Activated T-cell treated with anti-CD3 and anti-CD28 coated beads for 48 hours (primary cell): ENCODE measurements around the gene LRRC27.

Experiments
- DNase-seq: peaks from one replicate; pipeline ENCODE4 v3.0.0-alpha.2; 2020; ENCODE audit warnings: low read depth

The LRRC27 gene

GRCh38 chr10:132301371-132302330 is 30.3 kb upstream of the LRRC27 start:
- DNase-seq: no peak

DNA sequence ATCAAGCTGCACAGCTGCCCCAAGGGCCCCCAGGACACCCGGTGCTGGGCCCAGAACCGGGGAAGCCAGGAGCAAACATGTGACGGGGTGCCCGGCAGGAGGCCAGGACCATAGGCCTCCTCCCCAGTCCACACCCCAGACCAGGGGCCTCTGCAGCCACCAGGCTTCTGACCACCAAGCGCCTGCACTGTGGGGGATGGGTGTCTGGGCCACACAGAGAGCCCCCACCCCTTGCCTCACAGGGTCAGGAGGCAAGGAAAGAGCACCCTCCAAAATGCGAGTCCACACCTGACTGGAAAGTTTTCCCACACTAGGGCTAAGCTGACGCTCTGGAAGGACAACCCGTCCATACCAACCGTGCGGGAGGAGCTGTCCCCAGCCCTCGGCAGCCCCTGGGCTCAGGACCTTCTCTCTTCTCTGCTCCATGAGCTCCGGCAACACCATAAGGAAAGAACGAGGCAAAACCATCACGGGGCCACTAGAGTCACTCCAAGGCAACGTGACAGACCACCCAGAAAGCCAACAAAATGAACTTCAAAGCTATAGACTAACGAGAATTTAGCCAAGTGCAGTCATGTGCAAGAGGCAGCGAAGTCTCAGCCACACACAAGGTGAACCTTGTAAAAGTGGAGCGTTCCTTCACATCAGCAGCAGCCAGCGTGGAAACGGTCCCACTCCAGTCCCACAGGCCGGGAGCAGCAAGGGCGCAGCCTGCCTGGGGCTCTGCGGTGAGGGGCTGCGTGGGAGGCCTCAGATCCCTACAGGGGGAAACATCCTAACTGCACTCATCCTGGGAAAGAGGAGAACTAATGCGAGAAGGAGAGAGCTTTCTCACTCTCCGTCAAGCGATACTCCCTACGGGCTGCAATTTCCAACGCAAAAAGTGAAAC is 29.3 kb upstream of the LRRC27 start:
- DNase-seq: no peak

GRCh38 chr10:132303361-132304115 is 28.5 kb upstream of the LRRC27 start:
- DNase-seq: no peak

GRCh38 chr10:132304756-132305509 is 27.1 kb upstream of the LRRC27 start:
- DNase-seq: no peak

- DNase-seq: no peak
These were observed 26.2 kb upstream of the LRRC27 start for GRCh38 chr10:132305654-132306342.

DNA sequence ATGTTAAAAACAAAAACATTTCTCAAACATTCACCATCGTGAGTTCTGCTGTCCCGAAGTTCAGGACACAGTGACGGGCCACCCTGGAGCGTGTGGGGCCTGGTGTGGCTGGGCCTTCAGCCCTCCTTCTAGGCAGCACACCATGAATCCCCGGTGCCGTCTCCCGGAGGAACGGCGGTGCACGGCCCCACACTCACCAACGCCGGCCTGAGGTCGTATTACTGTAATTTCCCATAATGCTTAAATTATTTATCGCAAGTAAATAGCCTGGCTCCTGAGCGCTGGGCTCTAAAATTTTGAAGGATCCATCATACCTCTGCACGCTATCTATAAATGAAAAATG is 25.7 kb upstream of the LRRC27 start:
- DNase-seq: no peak

DNA sequence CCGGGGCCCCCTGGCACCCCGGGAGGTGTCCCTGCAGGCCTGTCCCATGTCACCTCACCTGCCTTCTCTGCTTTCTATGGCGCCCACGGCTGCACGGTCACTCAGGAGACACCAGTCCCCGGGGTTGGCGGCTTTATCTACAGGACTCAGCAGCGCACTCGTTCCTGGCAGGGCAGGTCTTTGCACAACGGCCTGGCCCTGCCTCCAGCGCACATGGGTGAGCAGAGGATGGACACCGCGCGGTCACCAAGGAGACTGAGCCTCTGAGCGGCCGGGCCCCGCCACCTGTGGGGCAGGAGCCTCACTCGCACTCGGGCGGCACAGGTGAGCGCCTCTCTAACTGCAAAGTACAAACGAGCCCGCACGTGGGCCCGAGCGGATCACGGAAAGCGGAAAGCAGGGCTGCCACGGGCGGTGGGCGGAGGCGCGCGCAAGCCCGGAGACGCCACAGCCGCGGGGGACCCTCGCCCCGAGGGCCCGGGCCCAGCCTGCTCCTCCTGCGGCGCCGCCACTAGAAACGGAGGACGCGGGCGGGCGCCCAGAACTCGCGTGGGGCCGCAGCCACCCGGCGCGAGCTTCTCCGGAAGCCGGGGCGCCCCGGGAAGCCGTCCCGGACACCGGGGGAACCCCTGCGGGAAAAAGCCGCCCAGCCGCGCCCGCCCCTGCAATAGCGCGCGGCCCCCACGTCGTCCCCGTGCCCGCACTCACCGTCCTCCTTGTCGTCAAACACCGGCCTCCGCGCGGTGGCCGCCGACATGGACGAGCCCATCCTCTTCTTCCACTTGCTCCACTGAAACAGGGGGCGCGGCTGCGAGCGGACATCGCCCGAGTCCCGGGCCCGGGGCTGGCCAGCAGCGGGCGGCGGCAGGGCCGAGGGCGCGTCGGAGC is 24.9 kb upstream of the LRRC27 start:
- DNase-seq: peak; percentile 24

DNA sequence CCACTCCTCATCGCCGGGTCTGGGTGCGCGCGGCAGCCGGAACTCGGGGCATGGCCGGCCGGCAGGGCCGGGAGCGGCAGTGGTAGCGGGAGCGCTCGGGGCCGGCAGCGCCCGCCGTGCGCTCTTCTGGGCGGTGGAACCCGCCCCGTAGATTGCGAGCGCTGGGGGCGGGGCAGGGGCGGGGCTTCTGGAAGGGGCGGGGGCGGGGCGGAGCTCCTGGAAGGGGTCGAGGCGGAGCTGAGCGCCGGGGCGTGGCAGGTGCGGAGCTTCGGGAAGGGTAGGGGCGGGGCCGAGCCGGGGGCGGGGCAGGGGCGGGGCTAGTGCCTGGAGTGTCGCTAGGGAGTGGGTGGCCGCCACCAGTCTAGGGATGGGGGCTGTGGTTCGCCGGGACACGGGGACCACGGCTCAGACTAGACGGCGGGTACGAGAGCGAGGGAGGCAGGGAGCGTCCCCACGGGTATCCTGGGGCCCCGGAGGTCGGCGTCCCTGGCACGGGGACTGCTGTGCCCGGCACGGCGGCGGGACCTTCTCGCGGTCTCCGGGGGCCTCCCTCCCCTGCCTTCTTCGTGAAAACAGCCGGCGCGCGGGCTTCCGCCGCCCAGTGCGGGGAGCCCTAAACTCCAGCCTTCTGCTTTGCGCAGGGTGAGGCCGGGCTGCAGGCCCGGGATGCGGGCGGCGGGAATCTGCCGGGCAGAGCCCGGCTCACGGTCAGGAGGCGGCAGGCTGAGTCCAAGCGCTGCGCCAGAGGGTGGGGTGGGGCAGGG is 24.0 kb upstream of the LRRC27 start, which contains the start of gene STK32C:
Gene STK32C (minus strand): TSS at position 128 of the 764 bp plus-strand sequence. CDS start 117 bp downstream, at position 11.
- DNase-seq: peak; percentile 89

DNA sequence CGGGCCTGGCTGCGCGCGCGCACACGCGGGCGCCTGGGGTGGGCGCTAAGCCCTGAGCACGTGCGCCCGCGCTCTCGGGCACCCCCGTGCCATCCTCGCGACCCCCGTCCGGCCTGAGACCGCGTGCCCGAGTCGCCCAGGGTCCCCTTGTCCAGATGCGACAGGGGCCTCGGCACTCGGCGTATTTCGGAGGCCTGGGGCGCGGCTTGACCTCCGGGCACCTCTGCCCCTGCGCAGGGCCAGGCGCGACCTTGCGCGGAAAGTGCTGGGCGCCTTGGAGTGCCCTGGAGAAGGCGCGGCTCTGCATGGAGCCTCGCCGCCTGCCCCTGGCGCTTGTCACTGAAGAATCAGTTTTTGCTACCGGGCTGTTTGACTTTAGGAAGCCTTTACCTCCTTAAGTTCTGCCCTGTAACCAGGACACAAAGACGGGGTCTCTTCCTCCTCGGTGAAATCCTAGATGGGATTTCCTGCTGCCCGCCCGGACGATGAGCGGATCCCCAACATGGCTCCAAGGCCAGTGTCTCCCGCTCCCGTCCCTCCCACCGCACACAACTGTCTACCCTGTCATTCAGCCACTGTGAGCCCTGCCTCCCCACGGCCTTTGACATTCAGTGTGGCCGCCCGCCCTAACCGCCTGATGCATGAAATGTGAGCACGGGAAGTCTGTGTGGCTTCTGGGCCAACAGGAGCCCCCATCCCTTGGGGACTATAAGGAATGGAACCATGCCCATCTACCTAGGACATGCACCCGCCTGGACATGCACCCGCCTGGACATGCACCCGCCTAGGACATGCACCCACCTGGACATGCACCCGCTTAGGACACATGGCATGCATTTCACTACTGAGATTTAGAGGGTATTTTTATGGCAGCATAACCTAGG is 23.2 kb upstream of the LRRC27 start:
- no peak for DNase-seq

GRCh38 chr10:132309471-132309865 is 22.5 kb upstream of the LRRC27 start:
- no peak for DNase-seq

DNA sequence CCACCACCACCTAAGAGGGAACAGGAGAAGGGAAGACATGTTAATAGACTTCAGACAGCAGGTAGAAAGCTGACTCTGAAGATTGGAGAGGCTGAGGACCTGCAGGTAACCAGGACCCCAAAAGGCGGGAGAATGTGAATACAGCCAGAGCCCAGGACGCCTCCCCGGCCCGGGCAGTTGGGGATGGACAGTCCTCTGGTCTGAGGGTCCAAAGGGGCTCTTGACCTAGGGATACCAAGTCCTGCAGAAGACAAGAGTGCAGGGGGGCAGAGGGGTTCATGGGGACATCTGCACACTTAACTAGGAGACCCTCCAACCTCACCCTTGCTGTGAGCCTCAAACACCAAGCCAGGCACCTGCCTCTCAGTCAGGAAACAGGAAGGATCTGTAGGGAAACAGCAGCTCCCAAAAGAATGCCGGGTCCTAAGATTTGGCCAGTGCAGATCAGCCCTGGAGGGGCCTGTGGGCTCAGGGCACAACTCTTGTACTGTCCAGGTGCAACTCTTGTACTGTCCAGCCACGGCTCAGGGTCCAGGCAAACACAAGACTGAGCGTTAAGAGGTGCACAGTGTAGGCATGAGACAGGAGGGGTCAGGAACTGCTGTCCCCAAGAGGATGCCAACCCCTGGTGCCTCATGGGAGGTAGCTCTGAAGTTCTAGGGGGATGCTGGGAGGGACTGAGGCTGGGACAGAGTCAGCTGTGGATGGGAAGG is 22.0 kb upstream of the LRRC27 start:
- no peak for DNase-seq

DNA sequence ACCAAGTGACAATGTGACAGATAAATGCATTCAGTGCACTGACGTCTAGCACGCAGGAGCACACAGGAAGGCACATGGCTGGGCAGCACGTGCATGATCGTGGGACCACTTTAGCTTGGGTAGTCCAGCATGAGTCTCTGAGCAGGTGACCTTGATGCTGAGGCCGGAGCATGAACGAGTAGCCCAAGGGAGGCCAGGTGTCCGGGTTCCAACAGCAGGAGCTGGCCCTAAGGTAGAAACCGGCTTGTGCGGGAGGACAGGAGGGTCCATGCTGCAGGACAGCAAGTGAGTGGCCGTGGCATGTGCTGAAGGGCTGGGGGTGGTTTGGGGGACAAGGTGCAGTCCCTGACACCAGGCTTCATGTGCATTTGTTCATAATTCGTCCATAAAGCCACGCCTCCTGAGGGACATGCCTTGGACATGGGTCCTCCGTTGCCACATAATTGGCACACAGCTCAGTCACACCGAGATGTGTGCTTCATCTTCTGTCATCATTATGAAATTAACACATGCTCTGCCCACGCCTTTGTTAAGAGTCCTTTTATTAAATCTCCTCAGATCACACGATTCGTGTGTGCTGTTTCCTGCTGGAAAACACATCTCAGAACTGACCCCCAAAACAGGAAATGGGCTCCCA is 21.2 kb upstream of the LRRC27 start:
- no peak for DNase-seq

DNA sequence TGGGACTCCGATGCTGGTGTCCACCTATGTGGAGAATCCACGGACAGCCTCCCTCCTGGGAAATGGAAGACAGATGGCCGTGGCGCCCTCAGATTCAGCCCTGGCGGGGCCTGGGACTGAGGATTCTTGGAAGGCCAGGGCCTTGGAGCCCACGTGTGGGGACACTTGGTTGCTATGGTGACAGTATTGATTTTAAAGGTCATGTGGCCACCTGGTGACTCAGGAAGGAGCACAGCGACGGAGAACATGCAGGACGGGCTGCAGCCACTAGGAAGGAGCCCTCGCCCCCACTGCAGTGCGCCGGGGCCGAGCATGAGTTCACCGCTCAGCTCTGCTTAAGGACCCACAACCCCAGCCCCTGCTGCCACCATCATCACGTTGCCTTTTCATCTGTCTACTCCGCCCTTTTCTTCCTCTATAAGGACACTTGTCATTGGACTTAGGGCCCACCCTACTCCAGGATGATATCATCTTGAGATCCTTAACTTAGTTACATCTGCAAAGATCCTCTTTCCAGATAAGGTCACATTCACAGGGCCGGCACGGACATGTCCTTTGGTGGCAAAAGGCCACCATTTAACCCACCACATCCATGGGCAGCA is 20.6 kb upstream of the LRRC27 start:
- DNase-seq: no peak

DNA sequence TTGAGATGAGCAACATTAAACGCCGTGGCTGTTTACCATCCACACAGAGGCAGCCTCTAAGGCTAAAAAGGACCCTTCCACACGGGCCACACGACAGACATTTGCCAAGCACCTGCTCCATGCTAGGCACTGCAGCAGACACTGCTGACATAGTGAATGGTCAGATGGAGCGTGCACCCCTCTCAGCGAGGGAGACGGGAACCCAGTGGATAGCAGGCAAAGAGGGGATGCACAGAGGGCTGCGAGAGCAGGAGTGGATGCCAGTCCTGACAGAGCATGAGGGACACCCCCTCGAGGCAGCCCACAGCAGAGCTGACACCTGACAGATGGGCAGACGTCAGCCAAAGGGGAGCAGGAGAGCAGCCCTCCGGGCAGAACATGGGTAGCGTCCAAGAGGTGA is 18.7 kb upstream of the LRRC27 start:
- DNase-seq: no peak

GRCh38 chr10:132313865-132314264 is 18.1 kb upstream of the LRRC27 start:
- DNase-seq: no peak

DNA sequence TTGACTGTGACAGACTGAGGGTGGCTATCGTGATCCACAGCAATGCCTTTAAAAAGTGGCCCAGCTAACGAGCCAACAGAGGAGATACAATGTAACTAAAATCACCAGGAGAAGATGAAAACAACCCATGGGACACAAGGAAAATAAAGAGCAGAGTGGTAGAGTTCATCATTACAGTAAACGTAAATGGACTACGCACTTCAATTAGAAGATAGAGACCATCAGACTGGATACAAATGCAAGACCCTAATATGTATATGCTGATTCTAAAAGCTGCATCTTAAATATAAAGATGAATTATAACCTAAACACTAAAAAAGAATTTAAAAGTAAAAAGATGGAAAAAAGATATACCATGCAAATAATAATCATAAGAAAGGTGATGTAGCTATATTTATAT is 17.7 kb upstream of the LRRC27 start:
- DNase-seq: no peak
